Effector CD4-positive, alpha-beta T cell (primary cell): Measurements from ENCODE around the gene MAPK9.

Source experiments
- DNase-seq: peaks from one replicate; pipeline ENCODE4 v3.0.0-alpha.2; 2020

The MAPK9 gene

GRCh38 chr5:180291234-180291940 lies 496 bp downstream of the MAPK9 start:
- DNase-seq, result no peak

DNA sequence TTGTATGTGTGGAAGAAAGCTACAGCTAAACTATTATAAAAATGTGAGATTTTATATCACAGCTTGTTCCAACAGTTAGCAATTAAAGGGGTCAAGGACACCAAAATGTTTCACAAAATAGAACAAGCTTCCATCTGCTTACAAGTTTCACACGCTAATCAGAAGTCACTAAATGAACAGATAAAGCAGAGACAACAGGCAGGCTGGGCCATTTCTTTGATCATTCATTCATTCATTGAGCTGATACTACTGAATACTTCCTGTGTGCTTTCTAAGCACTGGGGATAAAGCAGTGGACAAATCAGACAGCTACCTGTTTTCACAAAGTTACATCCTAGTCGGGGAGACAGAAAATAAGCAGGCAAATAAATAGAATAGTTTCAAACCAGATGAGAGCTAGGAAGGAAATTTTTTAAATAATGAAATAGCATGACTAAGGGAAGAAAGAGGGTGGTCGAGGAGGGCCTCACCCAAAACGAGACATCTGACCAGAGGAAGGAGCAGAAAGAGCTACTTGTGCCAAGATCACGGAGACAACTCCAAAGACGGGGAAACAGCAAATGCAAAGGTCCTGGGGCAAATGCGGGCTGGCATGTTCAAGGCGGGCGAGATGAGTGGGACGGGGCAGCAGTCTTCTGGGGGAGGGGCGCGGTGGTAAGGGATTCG lies 1.2 kb downstream of the MAPK9 start:
- no peak for DNase-seq

- DNase-seq, result no peak
Measured at GRCh38 chr5:180289966-180290365, 1.9 kb downstream of the MAPK9 start.

DNA sequence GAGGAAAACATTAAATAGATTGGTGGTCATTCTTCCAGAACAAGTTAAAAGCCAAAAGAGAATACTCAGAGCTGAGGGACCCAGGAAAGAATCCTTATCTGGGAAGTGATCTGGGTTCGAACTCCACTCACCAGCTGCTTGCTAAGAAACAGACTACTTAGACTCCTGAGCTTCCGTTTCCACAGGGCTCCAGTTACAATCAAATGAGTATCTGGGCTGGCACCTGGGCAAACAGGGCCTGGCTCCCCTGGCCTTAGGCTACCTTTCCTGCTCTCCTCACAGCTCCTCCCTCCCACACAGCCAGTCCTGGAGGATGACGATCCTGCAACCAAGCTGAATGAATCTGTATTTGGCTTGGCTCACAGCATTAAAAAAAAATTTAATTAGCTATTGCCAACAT lies 2.5 kb downstream of the MAPK9 start:
- no peak for DNase-seq

DNA sequence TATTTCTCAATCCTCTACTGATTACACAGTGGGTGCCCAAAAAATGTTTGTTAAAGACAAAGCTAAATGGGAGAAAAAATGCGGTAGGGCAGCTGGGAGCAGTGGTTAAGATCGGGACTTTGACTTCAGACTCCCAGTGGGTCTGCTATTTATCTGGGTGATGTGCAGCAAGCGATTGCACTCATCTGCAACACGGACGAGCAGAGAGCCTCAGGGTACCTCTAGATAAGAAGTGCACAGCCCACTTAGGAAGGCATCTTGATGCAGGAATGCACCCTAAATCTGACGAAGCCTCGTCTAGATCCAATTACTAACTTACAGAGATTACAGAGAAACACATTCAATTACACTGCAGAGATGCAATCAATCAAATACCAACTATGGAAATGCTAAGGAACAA lies 4.0 kb downstream of the MAPK9 start:
- no peak for DNase-seq

- no peak for DNase-seq
Measured at GRCh38 chr5:180287404-180287803, 4.5 kb downstream of the MAPK9 start.

- DNase-seq, result no peak
Measured at GRCh38 chr5:180284149-180284548, 7.7 kb downstream of the MAPK9 start.

- DNase-seq, result no peak
Measured at GRCh38 chr5:180283026-180283615, 8.8 kb downstream of the MAPK9 start.

- no peak for DNase-seq
Measured at GRCh38 chr5:180282281-180282680, 9.6 kb downstream of the MAPK9 start.

- DNase-seq, result no peak
Measured at GRCh38 chr5:180281706-180282105, 10.2 kb downstream of the MAPK9 start.

- no peak for DNase-seq
Measured at GRCh38 chr5:180274695-180275094, 17.2 kb downstream of the MAPK9 start.

- no peak for DNase-seq
Measured at GRCh38 chr5:180271221-180271620, 20.7 kb downstream of the MAPK9 start.

GRCh38 chr5:180259260-180259611 lies 32.6 kb downstream of the MAPK9 start:
- DNase-seq, result no peak

DNA sequence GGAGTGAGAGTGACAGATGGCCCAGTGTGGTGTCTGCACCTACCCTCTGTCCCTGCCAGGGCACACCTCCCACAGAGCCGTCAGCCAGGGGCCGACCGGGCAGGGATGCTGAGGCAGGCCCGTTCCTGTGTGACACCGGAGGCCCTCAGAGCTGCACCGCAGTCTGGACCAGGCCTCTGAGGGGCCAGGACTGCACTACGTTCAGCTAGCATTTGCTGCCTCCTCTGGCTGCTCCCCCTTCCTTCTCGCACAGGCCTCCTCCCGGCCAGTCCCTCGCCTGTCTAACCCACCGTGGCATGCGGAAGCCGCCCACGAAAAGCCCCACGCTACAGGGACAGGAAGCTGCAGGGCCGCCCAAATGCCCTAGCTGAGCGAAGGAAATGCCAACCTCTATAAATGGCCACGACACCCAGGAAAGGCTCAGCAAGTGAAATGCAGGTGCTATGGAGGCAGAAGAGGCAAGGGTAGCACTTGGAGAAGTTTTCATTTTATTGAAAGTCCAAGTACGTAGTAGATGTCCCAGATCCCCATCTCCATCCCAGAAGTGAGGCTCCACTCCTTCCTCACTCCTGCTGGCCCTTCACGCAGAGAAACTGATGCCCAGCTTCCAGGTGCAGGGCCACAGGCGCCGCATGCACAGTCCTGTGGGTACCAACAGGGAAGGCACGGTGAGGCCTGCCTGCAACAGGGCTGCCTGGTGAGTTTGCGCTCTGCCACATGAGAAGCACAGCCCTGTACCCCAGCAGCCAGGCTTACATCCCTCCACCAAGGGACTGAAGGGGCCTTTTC lies 38.7 kb downstream of the MAPK9 start:
- no peak for DNase-seq

- no peak for DNase-seq
Measured at GRCh38 chr5:180251887-180252286, 40.0 kb downstream of the MAPK9 start.

- no peak for DNase-seq
Measured at GRCh38 chr5:180251141-180251540, 40.7 kb downstream of the MAPK9 start.

DNA sequence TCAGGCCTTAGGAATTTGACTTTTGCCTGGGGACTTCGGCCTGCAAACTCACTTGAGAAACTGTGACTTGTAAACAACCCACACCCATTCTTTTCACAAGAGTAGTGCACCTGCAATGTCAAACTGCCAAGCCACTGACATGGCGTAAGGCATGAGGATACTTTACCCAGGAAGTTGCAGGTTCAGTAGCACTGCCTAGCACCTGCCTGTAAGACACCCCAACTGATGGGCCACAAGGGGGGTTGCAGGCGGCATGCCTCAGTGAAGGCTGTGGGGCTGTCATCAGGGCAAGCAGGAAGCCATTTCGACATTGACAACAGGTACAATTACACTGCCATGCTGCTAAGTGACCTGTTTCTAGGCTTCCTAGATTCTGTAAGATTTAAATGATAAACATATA lies 41.6 kb downstream of the MAPK9 start:
- no peak for DNase-seq

GRCh38 chr5:180241600-180241999 lies 50.3 kb downstream of the MAPK9 start:
- no peak for DNase-seq

DNA sequence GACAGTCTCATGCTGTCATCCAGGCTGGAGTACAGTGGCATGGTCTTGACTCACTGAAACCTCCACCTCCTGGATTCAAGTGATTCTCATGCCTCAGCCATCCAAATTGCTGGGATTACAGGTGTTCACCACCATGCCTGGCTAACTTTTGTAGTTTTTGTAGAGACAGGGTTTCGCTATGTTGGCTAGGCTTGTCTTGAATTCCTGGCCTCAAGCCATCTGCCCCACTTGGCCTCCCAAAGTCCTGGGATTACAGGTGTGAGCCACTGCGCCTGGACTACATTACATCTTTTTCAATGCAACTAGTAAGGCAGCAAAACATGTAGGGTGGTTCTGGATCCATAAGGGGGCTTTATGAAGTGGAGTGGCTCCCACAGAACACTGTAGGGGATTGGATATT lies 53.3 kb downstream of the MAPK9 start:
- no peak for DNase-seq

GRCh38 chr5:180235846-180236245 lies 56.0 kb downstream of the MAPK9 start:
- DNase-seq, result no peak

GRCh38 chr5:180235077-180235476 lies 56.8 kb downstream of the MAPK9 start:
- no peak for DNase-seq

DNA sequence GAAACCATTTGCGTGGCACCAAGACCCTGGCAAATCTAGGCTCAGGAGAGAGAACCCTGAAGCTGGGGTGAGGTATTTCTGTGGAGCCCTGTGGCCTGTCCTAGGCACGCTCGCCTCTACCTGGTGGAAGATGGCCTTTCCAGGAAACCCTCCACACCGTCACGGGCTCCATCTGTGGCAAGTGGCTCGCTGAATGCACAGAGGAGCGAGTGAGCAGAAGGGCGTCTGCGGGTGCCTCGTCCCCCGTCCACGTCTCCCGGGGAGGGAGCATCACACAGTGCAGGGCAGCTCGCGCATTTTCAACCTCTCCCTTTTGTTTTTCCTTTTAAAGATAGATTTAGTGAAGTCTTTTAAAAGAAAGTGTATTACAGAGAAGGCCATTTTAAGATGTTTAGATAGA lies 57.6 kb downstream of the MAPK9 start:
- no peak for DNase-seq

GRCh38 chr5:180233729-180234128 lies 58.2 kb downstream of the MAPK9 start:
- DNase-seq, result no peak

DNA sequence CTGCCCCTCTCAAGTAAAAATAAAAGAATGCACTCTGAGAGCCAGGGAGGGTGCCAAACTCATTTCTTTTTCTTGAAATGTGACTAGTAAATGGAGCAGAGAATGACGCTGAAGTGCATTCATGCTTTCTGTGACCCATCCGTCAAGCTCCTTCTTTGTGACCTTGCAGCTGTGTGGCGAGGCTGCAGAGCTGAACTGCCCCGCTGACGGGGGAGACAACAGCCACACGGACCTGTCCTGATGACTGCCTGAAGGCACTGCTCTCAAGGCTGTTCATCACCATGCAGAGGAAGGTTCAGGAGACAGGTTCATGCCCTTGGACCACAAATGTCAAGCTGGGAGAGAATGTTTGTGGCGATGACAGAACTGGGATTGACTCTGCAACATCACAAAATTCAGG lies 61.9 kb downstream of the MAPK9 start:
- no peak for DNase-seq
